Cardiac fibroblast (primary cell): Measurements from ENCODE around the gene ACLY.

ENCODE experiments used
- DNase-seq, 2 donors: peaks; one replicate each; pipeline versions ENCODE4 v3.0.0 to v3.0.0-alpha.2; 2010; ENCODE audit warnings: low read depth in 2 of 2
- H3K4me3 ChIP-seq, 2 donors: replicated peaks in 1 of 2; 1 replicate in 1 of 2; 2 replicates in 1 of 2; pipeline ENCODE4 v1.5.1; 2011; ENCODE audit warnings: low read depth in 2 of 2, low read length in 2 of 2, mild to moderate bottlenecking in 2 of 2, moderate library complexity in 1 of 2
- TF ChIP-seq, protein P1 (sequence below): IDR thresholded peaks from one replicate; pipeline ENCODE4 v1.5.1; 2011; ENCODE audit warnings: low read depth, mild to moderate bottlenecking, low read length, inconsistent platforms

ACLY gene

GRCh38 chr17:41821776-41822175 is 97.0 kb downstream of the ACLY start:
- no peak for DNase-seq
- TF ChIP-seq, protein P1, sequence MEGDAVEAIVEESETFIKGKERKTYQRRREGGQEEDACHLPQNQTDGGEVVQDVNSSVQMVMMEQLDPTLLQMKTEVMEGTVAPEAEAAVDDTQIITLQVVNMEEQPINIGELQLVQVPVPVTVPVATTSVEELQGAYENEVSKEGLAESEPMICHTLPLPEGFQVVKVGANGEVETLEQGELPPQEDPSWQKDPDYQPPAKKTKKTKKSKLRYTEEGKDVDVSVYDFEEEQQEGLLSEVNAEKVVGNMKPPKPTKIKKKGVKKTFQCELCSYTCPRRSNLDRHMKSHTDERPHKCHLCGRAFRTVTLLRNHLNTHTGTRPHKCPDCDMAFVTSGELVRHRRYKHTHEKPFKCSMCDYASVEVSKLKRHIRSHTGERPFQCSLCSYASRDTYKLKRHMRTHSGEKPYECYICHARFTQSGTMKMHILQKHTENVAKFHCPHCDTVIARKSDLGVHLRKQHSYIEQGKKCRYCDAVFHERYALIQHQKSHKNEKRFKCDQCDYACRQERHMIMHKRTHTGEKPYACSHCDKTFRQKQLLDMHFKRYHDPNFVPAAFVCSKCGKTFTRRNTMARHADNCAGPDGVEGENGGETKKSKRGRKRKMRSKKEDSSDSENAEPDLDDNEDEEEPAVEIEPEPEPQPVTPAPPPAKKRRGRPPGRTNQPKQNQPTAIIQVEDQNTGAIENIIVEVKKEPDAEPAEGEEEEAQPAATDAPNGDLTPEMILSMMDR, result no peak
- no peak overlapping the region for H3K4me3 ChIP-seq

DNA sequence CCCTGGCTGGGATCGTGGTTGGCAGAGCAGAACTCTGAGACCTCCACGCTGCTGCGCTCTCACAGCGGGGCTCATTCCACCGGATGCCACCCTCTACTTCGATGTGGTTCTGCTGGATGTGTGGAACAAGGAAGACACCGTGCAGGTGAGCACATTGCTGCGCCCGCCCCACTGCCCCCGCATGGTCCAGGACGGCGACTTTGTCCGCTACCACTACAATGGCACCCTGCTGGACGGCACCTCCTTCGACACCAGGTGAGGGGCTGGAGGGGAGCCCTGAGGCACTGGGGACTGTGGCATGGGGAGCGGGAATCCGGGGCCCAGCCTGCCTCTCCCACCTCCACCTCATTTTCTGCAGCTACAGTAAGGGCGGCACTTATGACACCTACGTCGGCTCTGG is 100.7 kb downstream of the ACLY start:
- TF ChIP-seq, protein P1, result no peak
- DNase-seq, result no peak
- H3K4me3 ChIP-seq, result no peak overlapping the region
